ENCODE data around the gene ZSWIM7. TPM values are rescaled to one million over a fixed set of nuclear protein-coding genes. Genes with fewer than 3 reads are reported as not detected.

The ZSWIM7 gene
- total and polyA plus RNA-seq, 2 of the 4 experiments (the other 2 are of a cell fraction), result 6.8 to 12.1 TPM

- Histone ChIP-seq H3K23ac (ENCODE audit: low read depth, low read length) (no peak overlapping the region; the same call in 1 of the 2 replicates), H2BK120ac (ENCODE audit: low read depth, low read length) (0 out of 2 replicates have a peak overlapping the region, but pooled peaks have one; percentile 47), H3K9ac (ENCODE audit: low read depth, low read length) (no peak overlapping the region), H3K4me2 (ENCODE audit: low read depth, low read length) (no peak overlapping the region), H2AK5ac (ENCODE audit: low read depth, low read length) (peak overlapping the region; percentile 68), H3K14ac (replicated peaks; ENCODE audit: low read depth, low read length) (peak overlapping the region; percentile 7; the same call in 1 of the 2 replicates), H4K20me1 (ENCODE audit: insufficient read depth, low read length) (no peaks in the 10 kb centered on the region), H3K4me3 (ENCODE audit: insufficient read depth, low read depth, low read length) (no peak overlapping the region), H2BK5ac (ENCODE audit: low read depth, low read length, poor library complexity, severe bottlenecking) (peak overlapping the region; percentile 86), H4K91ac (ENCODE audit: insufficient read depth, low read depth, low read length) (peak overlapping the region; percentile 58; the same call in 1 of the 2 replicates), H2AK9ac (replicated peaks; ENCODE audit: low read depth, low read length, poor library complexity) (no peak overlapping the region), H3K18ac (ENCODE audit: low read depth, low read length) (peak overlapping the region; percentile 48; the same call in 1 of the 2 replicates), H3K4ac (ENCODE audit: low read depth, low read length) (peak overlapping the region; percentile 65), H3K27me3 (ENCODE audit: control insufficient read depth, insufficient read depth, low read length) (no peaks in the 10 kb centered on the region), H2AFZ (replicated peaks; ENCODE audit: low read length, poor library complexity) (no peak overlapping the region), H3K4me1 (ENCODE audit: control insufficient read depth, insufficient read depth, low read length) (peaks cover 2% of the 10 kb centered on the region), H3K9me3 (ENCODE audit: control insufficient read depth, insufficient read depth, low read length) (no peaks in the 10 kb centered on the region), H3K9me1 (ENCODE audit: insufficient read depth, low read length) (peaks cover 4% of the 10 kb centered on the region; the same call in 1 of the 2 replicates), H4K8ac (ENCODE audit: low read depth in 2 of 2, low read length in 2 of 2) (peak overlapping the region in 1 of 2 experiments; percentile 71; a peak in 2 of 4 replicates), H2BK15ac (ENCODE audit: low read depth, low read length) (no peak overlapping the region), H3K36me3 (ENCODE audit: control insufficient read depth, insufficient read depth, low read length) (peaks cover 14% of the 10 kb centered on the region), H3K27ac (ENCODE audit: insufficient read depth, low read length) (peak overlapping the region; percentile 85; the same call in 1 of the 2 replicates), H4K5ac (ENCODE audit: low read depth, low read length) (peak overlapping the region; percentile 78), H2BK20ac (ENCODE audit: low read depth, low read length) (0 out of 2 replicates have a peak overlapping the region, but pooled peaks have one; percentile 21), H3K79me1 (ENCODE audit: low read depth in 1 of 2, low read length in 2 of 2) (peaks cover 4 to 21% of the 10 kb centered on the region in 2 experiments; a peak in 2 of 4 replicates), H3K56ac (ENCODE audit: extremely low read depth, insufficient read depth, low read length) (no peak overlapping the region)
- intact Hi-C loops (cut with micrococcal nuclease), result no loop called here
- WGBS, 2 experiments (ENCODE audit: extremely low coverage in 2 of 2, insufficient read length in 1 of 2), result no CpG with 5 or more reads among the region's 2 CpGs
- ChIA-PET POLR2A (ENCODE audit: unreplicated experiment) (no interaction called here), CTCF (no interaction called here)
- TF ChIP-seq MAZ (IDR thresholded peaks at IDR 0.05; ENCODE audit: borderline replicate concordance, low read depth, low read length) (no peak), FOS (IDR thresholded peaks at IDR 0.05; ENCODE audit: low read depth, low read length) (no peak), NFE2L2 (IDR thresholded peaks at IDR 0.05; ENCODE audit: low read depth, low read length) (no peak), RFX5 (IDR thresholded peaks at IDR 0.05; ENCODE audit: low read depth, low read length) (no peak), RCOR1 (IDR thresholded peaks at IDR 0.05; ENCODE audit: insufficient replicate concordance, low read length) (no peak), RAD21 (IDR thresholded peaks at IDR 0.05; ENCODE audit: low read length) (no peak), CHD1 (IDR thresholded peaks at IDR 0.05; ENCODE audit: low read depth, low read length) (no peak), BHLHE40 (IDR thresholded peaks at IDR 0.05; ENCODE audit: low read depth, low read length) (no peak), MXI1 (IDR thresholded peaks at IDR 0.05; ENCODE audit: borderline replicate concordance, low read depth, low read length) (no peak), SMC3 (IDR thresholded peaks at IDR 0.05; ENCODE audit: low read depth, low read length) (no peak), ELK1 (IDR thresholded peaks at IDR 0.05; ENCODE audit: borderline replicate concordance, low read depth, low read length) (no peak), MAFK (IDR thresholded peaks at IDR 0.05; ENCODE audit: low read depth, low read length) (no peak), CEBPB (IDR thresholded peaks at IDR 0.05; ENCODE audit: low read depth, low read length) (no peak), CTCF (conservative IDR thresholded peaks at IDR 0.05; ENCODE audit: low read depth, low read length) (no peak), POLR2A (IDR thresholded peaks at IDR 0.05; ENCODE audit: low read depth, low read length) (no peak), USF2 (IDR thresholded peaks at IDR 0.05; ENCODE audit: low read depth, low read length) (no peak)
- in situ Hi-C loops (cut with MboI; ENCODE audit: low sequenced_read_pairs), result no loop called here
- no peak for DNase-seq
- no TSS peak for BruUV-seq (replicated peaks)
- dilution Hi-C loops (cut with HindIII; ENCODE audit: low sequenced_read_pairs, unreplicated experiment), result no loop called here
- ATAC-seq (ENCODE audit: low read depth), result no peak
Measured at GRCh38 chr17:15981208-15981607, 18.3 kb downstream of the ZSWIM7 start.

All from IMR-90 (cell line).